Astrocyte of the cerebellum (primary cell): ENCODE data around the gene RBMS1.

Experiments used
- DNase-seq: peaks from one replicate; pipeline ENCODE4 v3.0.0-alpha.2; 2011; ENCODE audit warnings: low read depth
- H3K4me3 ChIP-seq: 2 replicates; pipeline ENCODE4 v1.5.1; 2011; ENCODE audit warnings: mild to moderate bottlenecking, low read depth, low read length, moderate library complexity
- in situ Hi-C: cut with HindIII; loops from 2 replicates; pipeline ENCODE4 v1.10.0; 2017; ENCODE audit warnings: low sequenced_read_pairs
- TF ChIP-seq, protein P1 (sequence below): IDR thresholded peaks from 2 replicates; pipeline ENCODE4 v1.5.1; 2012; ENCODE audit warnings: low read length, low read depth, moderate library complexity, mild to moderate bottlenecking; ENCODE audit errors: missing control alignments

Gene RBMS1

DNA sequence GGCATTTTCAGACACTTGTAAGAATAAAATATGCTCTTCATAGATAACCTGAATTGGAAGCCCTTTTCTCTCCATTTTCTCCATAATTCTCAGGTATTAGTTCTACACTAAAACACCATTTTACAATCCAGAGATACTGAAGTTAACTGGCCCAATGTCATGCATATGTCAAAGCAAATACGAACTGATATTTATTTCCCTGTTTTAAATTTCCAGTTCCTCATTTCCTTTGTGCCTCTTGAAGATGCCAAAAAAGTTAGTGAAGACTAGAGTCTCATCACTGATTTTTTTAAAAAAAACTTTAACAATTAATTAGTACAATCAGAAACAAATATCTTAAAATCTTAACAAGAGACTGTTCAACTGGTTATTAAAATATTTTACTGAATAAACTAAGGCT is 240.7 kb downstream of the RBMS1 start:
- in situ Hi-C loops = no loop called here
- TF ChIP-seq, protein P1, sequence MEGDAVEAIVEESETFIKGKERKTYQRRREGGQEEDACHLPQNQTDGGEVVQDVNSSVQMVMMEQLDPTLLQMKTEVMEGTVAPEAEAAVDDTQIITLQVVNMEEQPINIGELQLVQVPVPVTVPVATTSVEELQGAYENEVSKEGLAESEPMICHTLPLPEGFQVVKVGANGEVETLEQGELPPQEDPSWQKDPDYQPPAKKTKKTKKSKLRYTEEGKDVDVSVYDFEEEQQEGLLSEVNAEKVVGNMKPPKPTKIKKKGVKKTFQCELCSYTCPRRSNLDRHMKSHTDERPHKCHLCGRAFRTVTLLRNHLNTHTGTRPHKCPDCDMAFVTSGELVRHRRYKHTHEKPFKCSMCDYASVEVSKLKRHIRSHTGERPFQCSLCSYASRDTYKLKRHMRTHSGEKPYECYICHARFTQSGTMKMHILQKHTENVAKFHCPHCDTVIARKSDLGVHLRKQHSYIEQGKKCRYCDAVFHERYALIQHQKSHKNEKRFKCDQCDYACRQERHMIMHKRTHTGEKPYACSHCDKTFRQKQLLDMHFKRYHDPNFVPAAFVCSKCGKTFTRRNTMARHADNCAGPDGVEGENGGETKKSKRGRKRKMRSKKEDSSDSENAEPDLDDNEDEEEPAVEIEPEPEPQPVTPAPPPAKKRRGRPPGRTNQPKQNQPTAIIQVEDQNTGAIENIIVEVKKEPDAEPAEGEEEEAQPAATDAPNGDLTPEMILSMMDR = no peak
- H3K4me3 ChIP-seq = no peak overlapping the region
- no peak for DNase-seq

DNA sequence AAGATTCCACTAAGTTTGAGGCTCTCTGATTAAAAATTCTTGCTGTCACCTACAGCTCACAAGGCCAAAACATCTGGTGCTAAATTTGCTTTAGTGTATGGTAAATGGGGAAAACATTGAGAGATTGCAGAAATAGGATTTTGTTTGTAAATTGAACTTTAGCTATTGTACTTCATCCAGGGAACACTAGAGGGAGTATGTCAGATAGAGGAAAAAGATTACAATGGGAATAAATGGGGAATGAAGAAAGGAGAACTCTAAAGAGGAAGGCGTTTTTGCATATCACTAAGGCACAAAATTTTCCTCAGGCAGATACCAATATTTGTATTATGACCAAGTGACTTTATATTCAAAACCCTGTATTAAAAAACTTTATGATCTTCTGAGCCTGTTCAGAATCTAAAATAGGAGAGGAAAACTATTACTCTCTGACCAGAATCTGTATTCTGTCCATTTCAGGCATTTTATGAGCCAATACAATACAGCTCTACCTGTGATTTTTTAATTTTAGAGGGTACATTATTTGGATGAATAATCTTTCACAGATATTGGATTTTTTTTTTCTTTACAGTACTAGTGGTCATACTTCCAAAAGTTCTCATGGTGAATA is 241.2 kb downstream of the RBMS1 start:
- in situ Hi-C loops = no loop called here
- no peak overlapping the region for H3K4me3 ChIP-seq
- TF ChIP-seq, protein P1 = peak; percentile 52
- peak; percentile 29 for DNase-seq

DNA sequence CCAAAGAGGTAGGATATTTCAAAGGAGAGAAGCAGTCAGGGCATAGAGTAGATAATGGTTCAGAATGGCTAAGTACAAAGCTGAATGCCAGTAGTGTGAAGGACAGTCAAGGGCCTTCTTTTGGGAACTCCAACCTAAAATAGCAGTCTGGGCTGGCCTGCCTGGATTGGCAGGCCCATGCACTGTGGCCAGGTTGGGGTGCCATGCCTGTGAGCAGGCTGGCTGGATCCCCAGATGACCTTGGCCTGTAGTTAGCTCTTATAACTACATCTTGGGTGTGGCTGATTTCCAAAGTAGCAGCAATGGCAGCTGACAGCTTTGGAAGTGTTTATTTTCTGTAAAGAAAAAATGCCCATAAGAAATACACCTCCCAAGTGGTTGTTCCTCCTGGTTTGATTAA is 242.0 kb downstream of the RBMS1 start:
- H3K4me3 ChIP-seq = no peak overlapping the region
- in situ Hi-C loops = no loop called here
- TF ChIP-seq, protein P1 = no peak
- no peak for DNase-seq

DNA sequence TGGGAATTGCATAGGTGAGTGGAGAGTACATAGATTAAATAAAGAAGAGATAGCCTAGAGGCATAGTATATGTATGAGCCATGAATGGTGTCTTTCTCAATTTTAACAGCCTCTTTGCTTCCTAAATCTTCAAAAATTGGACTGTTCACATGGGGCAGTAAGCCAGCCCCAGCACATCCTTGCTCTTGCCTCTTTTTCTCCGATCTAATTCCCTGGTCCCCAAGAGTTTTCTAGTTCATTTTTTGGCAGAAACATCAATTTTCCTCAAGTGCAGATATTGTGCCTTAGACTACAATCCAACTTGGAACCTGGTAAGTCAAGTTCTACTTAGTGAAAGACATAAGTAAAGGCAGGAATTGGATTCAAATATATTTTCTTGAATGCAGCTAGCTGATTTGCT is 243.7 kb downstream of the RBMS1 start:
- TF ChIP-seq, protein P1 = no peak
- no peak overlapping the region for H3K4me3 ChIP-seq
- DNase-seq = no peak
- in situ Hi-C loops = no loop called here

DNA sequence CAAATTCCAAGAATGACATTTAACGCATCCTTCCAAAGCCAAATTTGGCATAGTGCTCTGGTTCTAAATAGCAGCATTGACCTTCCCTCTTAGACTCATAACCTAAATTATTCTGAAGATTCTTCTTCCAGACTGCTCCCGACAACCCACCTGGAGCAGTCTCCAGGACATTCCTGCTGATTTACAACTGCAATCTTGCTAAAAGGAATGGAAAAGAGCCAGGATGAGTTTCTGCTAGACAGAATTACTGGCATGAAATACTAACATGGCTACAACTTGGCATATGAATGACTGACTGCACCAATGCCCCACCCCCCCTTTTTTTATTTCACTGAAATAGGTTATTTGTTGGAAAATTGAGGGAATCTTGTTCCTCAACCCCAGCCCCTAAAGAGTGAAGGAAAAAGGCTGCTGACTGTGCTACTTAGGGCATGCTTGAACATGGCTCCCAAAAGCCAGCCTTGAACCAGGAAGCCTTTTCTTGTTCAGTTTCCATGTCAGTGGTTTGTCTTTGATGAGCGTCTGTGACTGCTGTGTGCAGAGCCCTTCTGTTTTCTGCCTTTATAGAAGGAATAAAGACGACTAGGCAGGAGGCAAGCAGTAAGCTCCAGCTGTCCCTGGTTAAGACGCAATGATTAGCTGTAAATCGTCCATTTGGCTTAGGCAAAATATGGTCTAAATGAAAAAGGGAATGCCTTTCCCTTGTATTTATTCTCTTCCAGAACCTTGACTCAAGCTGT is 246.1 kb downstream of the RBMS1 start:
- no peak for DNase-seq
- TF ChIP-seq, protein P1 = no peak
- in situ Hi-C loops = no loop called here
- no peak overlapping the region for H3K4me3 ChIP-seq

DNA sequence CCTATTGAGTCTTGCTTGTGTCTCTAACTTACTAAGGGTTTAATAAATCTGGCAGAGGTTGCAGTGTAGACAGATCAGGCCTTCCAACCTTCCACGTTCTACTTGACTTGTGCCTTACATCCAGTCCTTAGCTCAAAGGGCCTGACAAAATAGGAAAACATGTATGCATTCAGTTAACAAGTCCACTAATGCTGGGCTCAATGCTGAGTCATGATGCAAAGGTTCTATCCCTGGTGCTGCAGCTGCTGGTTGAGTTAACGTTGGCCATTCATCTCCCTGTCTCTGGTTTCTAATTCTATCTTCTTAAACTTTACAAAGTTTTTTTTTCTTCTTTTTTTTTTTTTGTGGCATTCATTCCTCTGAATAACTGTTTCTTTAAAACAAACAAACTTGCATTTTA is 247.3 kb downstream of the RBMS1 start:
- TF ChIP-seq, protein P1 = no peak
- no peak overlapping the region for H3K4me3 ChIP-seq
- in situ Hi-C loops = no loop called here
- DNase-seq = no peak
